GM19397 (cell line): Measurements from ENCODE around the gene TTC34.

Source experiments
- ATAC-seq: cut with Tn5 transposase; IDR thresholded peaks from one replicate; pipeline ENCODE4 v1.9.1; 2021; ENCODE audit warnings: mild to moderate bottlenecking, moderate library complexity; ENCODE audit not compliant: unreplicated experiment

TTC34 gene

GRCh38 chr1:2801535-2802291 lies at the start of gene TTC34:
Gene TTC34, minus strand, starts transcription at chr1:2801693. Its CDS starts 866 bp downstream, at chr1:2800827.
- ATAC-seq = no peak

- no peak for ATAC-seq
These were observed 49.0 kb upstream of the TTC34 start for GRCh38 chr1:2850502-2850901.

DNA sequence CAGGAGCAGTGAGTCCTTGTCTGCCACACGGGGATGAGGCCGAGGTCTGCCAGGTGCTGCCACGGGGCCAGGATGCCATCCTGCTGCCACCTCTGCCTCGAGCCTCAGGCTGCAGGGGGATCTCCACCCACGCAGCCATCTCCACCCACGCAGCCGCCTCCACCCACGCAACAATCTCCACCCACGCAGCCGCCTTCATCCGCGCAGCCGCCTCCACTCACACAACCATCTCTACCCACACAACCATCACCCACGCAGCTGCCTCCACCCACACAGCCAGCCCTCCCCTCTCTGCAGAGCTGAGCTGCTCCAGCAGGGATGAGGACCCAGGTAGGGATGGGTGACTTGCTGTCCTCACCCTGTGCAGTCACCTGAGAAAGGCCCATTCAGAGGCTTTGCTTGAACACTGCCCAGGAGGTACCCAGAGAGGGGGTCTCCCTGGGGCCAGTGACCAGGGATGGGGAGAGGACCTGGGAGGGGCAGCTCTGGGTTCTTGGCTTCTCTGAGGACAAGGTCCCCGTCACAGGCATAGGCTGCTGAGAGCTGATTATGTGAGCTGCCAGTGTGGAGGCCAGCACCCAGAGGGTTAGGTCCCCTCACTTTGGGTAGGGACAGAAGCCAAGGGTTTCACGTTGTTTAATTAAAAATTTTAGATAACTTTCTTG lies 46.6 kb upstream of the TTC34 start:
- no peak for ATAC-seq

DNA sequence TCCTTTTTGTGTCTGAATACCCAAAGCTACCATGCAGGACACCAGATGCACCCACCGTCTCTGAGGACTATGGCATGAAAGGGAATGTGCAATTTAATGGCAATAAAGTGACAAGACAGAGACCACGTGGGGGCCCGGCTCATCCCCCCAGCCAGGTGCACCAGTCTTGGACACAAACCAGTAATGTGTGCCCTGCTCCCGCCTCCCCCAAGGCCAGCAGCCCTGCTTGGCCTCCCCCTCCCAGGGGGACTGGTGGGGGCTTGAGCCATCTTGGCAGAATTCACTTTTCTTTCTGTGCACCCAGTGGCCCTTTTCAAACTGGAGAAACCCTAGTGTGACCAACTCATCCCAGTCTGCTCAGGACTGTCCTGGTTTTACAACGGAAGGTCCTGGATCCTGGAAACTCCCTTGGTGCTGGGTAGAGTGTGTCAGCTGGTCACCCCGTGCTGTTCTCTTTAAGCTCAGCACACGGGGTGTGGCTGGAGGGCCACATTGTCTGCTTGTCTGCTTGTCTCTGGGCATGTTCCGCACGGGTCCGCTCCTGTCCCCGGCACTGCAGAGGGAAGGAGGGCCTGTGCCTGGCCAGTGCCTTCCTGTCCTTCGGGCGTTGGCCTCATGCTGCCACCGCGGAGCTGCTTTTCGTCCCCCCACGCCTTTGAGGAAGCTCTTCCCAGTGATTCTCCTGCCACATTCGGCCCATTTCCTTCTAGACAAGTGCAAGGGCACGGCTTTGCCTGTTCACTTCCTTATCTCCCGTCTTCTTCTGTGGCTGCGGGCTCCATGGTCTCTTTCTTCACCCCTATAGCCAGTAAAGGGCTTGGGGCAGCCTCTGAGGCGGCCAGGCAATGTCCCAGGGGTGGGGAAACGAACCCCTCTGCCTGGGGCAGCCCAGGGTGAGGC lies 45.8 kb upstream of the TTC34 start:
- no peak for ATAC-seq

DNA sequence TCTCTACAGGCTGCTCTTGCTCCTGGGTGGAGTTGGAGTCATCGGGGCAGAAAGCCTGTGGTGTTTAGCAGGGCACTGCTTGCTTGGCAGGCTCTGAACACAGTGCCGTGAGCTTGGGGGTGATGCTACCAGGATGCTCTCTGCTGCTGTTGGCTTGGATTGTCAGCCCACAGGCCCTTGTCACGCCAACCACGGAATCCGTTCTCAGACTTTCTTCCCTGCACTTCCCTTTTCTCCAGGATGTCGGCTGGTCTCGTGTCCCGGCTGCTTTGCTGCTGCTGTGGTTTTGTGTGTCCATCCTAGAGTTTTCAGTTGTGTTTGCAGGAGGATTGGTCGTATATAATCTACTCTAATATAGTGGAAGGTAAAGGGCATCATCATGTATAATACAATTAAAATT lies 44.4 kb upstream of the TTC34 start:
- ATAC-seq = no peak

- ATAC-seq = no peak
These were observed 38.7 kb upstream of the TTC34 start for GRCh38 chr1:2840036-2840809.

- ATAC-seq = no peak
These were observed 36.3 kb upstream of the TTC34 start for GRCh38 chr1:2837823-2838222.

DNA sequence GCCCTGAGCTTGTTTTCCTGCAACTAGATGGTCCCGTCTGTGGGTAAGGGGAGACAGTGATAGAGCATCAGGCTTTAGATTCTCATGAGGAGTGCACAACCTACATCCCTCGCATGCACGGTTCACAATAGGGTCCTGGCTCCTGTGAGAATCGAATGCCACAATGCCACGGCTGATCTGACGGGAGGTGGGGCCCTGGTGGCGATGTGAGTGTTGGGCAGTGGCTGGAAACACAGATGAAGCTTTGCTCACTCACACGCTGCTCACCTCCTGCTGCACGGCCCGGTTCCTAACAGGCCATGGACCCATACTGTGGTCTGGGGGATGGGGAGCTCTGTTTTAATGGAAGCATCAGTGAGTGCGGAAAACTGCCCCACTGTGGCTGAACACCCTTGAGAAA lies 35.8 kb upstream of the TTC34 start:
- ATAC-seq = no peak

DNA sequence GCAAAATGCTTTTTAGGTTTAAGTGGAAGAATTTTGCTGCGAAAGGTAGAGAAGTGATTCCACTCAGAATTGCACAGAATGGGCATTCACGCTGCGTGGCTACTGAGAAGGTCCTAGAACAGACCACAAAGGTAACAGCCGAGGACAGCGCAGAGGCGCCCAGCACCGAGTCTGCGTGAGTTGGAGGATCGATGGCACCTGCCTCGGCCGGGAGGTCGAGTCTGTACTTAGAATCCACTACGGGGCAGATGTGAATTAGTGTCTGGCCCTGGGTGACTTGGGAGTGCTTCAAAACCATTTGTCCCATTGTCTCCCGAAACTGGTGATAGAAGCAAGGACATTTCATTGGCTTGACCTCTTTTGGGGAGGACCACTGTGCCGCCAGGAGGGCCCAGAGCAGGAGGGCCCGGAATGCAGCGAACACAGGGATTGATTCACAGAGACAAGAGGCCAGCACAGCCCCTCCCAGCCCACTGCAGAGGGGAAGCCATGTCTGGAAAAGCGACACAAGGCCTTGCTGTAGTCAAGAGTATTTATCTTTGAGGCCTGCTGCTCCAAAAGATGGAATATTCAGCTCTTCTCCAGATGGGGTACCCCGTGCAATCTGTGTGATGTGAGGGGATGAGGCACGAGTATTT lies 35.0 kb upstream of the TTC34 start:
- no peak for ATAC-seq

DNA sequence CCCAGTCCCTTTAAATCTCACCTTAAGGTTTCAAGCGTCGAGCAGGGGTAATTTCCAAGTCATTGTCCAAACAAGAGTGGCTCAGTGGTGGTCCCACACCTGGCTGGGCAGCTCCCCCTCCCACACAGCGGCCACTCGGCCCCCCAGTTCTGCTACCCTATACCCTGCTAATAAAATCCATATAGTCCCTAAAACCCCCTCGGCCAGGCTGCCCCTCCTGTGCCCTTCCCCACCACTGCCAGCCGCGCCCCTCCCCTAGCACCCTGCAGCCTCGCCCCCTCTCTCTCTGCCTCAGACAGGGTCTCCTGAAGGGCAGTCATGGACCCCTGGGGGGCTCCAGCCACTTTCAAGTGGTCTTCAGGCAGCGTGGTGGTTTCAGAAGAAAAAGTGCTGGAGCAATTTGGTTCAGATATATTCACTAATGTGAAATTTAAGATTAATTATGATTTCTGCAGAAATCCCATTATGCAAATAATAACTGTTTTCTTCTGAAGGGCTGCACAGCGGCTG lies 34.2 kb upstream of the TTC34 start:
- ATAC-seq = no peak

DNA sequence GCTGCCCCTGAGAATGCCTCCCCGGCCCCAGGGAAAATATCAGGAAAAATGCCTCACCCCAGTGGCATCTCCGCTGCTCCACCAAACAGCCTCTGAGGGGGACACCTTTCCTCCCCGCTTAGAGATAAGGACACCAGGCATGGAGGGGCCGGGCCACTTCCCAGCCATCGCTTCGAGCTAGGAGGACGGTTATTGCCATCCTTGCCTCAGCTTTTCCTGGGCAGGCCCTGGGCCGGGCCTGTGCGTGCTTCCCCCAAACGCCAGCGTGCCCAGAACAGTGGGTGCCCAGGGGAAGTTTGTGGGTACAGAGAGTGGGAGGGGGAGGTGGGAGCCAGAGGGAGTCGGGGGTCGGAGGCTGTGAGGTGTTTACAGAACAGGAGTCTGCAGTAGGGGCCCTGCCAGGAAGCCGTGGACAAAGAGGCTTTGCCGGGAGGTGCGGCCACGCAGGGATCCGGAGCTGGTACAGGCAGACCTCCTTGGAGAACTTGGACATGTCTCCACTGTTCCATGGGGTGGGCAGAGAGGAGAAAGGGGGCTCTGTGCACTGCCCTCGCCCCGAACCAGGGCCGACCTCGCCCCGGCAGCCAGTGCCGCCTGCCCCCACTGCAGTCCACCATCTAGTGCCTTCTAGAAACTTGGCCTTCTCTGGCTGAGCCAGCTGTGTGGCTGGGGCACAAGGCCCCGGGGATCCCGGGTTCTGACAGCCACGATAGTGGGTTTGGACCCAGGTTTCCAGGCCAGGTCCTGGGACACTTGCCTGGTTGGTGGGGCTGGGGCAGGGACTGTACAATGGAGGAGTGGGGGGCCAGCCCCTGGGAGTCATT lies 33.5 kb upstream of the TTC34 start:
- no peak for ATAC-seq

DNA sequence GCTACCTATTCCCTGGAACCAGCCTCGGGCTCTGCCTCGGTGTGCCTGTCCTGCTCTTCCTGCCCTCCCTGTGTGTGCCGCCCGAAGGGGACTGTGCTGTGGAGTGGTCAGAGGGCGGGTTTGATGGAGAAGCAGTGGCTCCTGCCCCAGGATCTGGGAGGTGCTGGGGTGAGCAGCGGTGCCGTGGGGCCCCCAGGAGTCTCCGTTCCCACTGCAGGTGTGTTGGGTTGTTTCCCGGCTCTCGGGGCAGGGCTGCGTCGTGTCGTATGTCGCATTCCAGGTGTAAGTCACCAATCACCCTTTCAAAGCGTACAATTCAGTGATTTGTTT lies 32.6 kb upstream of the TTC34 start:
- ATAC-seq = no peak

- ATAC-seq = no peak
These were observed 32.1 kb upstream of the TTC34 start for GRCh38 chr1:2833454-2834145.

GRCh38 chr1:2832506-2833453 lies 31.3 kb upstream of the TTC34 start:
- no peak for ATAC-seq

DNA sequence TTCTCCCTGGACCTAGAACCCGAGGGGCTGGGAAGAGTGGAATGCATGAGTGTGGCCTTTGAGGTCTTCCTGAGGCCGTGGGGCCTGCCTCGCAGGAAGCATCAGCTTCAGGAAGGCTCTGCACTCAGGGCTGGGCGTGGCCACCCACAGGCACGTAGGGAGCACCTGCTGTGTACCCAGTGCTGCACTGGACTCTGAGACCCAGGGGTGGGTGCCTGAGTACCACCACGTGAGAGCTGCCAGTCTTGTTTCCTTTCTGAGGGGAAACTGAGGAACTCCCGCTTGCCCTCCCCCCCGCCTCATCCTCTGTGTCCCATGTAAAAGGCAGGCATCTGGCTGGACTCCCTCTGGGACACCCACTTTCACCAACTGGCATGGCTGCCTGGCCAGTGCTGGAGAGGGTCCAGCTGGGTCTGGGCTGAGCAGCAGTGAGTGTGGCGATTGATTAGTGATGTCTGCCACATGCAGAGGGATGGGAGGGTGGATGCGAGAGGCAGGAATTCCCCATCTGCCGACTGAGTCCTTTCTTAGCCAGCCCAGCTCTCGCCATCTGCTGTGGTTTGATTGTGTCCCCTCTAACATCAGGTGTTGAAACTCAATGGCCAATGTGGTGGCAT lies 30.2 kb upstream of the TTC34 start:
- ATAC-seq = no peak

DNA sequence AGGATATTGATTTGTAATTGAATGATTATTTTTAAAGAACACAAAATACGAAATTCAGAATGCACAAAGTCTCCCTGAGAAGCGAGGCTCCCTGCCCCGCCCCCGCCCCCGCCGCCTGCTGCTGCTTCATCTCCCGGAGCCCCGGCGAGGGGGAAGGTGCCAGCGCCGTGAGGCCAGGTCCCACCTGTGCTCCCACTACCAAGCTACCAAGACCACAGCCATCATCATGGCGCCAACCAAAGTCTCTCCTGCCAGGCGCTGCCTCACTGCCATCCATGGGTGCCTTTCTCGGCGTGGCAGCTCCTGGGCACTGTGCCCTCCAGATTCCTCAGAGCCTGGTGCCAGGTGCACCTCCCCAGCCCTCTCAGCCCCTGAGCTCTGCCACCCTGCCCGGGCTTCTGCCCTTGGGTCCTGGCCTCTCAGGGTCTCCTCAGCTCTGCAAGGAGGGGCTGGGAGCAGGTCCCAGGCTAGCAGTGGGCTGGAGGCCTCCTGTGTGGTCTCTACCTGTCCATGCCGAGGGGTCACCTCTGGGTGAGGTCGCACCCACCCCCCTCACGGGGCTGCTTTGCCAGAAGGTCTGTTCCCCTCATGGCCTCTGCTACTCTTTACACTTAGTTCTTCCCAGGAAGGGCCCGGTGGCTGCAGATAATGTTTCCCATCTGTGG lies 29.4 kb upstream of the TTC34 start:
- no peak for ATAC-seq
